Dermis microvascular lymphatic vessel endothelial cell (primary cell): Measurements from ENCODE around the gene JCHAIN. TPM values are rescaled to one million over a fixed set of nuclear protein-coding genes. Genes with fewer than 3 reads are reported as not detected.
"Not testable (repeated sequence)": the region's sequence is repeated elsewhere in the genome, so short reads cannot be mapped to it uniquely, and the experiment has no call there.

ENCODE experiments used
- DNase-seq, 2 donors: peaks; one replicate each; pipeline versions ENCODE4 v3.0.0 to v3.0.0-alpha.2; 2010; ENCODE audit warnings: low read depth in 2 of 2
- total RNA-seq: library from RNA; depleted of rRNA; stranded (reverse); fragments of >200 nt; gene quantifications from 2 replicates; pipeline ENCODE4 v1.2.1, GENCODE V29; 2014

JCHAIN gene
- total RNA-seq, 1 donor from 2014 or later = not detected

DNA sequence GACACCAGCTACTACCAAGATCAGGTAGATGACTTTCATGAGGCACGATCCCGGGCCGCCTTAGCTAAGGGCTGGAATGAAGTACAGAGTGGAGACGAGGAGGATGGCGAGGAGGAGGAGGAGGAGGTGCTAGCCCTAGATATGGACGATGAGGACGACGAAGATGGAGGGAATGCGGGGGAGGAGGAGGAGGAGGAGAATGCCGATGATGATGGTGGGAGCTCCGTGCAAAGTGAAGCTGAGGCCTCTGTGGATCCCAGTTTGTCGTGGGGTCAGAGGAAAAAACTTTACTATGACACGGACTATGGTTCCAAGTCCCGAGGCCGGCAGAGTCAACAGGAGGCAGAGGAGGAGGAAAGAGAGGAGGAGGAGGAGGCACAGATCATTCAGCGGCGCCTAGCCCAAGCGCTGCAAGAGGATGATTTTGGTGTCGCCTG lies 22.5 kb upstream of the JCHAIN start:
- no peak for DNase-seq

DNA sequence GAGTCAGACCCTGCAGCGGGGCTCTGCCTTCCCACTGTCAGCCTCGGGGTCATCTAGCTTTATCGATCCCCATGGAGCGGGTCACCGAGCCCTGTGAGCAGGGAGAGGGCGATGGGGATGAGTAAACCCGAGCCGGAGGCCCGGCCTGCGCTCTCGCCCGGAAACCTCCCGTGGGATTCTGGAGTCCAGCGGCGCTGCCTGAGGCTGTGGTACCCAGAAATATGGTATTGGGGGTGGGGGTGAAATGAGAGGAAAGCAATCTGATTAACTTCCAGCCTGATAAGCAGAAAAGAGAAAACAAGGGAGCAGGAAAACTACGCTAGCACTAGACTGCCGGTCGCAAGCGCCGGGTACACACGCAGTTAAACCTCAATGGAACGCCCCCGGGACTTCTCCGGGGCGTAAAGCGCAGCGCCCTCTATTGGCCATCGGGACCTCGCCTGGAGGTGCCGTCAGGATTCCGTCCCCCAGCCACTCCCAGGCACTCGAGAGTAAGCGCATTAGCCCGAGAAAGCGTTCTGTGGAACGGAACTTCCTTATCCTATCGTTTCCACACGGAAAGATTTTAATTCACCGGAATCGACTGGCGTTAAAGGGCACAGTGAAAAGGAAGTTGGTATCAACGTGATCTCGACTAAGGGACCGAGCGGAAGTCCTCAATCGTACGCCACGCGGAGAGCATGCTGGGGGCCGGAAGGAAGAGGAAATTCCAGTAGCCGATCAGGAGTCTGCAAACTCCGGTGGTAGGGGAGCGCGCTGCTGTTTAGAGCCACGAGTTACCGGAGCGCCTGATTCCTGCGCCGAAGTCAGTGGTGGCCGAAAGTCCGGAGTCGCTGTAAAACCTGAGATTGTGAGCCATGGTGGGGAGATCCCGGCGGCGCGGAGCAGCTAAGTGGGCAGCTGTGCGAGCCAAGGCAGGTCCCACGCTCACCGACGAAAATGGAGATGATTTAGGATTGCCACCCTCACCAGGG lies 21.8 kb upstream of the JCHAIN start, which contains the start of gene UTP3:
Gene UTP3, plus strand, starts transcription at position 712 of the 974 bp plus-strand sequence. Its CDS starts 146 bp downstream, at position 858.
- peak; percentile 96 to 98 for DNase-seq

DNA sequence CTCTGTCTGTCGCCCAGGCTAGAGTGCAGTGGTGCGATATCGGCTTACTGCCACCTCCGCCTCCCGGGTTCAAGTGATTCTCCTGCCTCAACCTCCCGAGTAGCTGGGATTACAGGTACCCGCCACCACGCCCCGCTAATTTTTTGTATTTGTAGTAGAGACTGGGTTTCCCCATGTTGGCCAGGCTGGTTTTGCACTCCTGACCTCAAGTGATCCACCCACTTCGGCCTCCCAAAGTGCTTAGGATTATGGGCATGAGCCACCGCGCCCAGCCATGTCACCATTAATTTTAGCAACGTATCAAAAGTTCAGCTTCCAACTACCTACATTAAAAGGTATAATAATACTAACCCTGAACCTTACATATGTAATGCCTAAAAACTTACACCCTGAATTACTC lies 21.1 kb upstream of the JCHAIN start:
- peak in 1 of 2 donors; percentile 0 for DNase-seq

DNA sequence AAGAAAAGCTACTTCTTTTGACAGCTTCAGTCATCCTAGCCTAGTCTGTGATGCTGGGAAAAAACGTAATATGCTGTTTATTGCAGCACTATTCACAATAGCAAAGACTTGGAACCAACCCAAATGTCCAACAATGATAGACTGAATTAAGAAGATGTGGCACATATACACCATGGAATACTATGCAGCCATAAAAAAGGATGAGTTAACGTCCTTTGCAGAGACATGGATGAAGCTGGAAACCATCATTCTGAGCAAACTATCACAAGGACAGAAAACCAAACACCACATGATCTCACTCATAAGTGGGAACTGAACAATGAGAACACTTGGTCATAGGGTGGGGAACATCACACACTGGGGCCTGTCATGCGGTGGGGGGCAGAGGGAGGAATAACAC lies 15.8 kb upstream of the JCHAIN start:
- not testable (repeated sequence) for DNase-seq

DNA sequence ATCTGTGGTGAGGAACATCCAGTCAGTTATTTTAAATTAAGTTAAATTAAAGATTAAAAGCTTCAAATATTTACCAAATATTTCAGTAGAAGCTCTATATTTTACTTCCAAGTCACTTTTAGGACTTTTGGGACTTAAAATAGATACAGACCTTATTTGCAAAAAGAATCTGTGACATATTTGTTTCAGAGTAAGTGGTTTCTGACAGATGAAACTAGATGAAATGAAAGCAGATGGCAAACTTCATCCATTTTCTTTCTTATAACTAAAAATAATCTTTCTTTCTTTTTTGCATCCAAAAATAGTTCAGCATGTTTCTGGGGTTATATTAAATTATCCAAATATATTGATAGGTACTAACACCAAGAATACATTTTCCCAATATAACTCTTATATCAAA lies 15.4 kb upstream of the JCHAIN start:
- DNase-seq = no peak

DNA sequence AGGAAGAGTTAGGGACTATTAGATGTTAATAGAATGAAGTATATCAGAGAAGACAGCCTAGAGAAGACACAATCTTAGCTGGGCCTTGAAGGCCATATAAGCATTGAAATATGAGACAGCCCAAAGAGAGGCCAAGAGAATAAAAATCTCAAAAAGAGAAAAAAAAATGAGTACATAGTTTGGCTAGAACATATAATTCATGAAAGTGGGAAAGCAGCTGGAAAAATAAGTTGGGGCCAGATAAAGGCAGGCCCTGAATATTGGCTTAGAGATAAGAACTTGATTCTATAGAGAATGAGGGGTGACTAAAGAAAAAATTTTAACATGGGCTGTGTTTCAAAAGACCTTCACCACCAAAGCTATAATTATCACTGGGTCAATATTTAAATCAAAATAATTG lies 14.6 kb upstream of the JCHAIN start:
- DNase-seq = no peak

DNA sequence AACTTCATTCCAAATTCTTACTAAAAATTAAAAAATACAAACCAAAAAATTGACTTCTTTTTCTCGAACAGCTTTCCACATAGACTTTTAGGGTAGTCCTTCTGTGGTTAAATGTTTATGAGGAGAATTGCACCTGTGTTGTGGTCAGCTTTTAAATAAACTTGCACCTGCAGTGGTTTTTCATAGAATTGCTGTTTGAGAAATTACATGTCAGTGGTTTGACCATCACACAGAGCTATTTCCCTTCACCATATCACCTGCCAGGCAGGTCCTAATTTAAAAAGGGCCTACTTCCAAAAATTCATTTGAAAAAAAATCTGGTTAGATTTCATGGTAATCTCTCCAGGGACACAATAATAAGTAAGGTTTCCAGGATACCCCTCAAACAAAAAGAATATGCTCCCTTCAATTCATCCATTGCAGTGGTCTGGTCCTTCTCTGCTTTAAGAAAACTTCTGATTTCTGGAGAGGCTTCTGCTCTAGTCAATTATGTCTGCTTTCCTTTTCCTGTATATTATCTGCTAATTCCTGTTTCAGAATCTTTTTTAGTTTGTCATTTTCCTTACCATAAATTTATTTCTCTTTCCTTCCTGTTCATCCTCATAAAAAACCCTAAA lies 12.2 kb upstream of the JCHAIN start:
- no peak for DNase-seq

DNA sequence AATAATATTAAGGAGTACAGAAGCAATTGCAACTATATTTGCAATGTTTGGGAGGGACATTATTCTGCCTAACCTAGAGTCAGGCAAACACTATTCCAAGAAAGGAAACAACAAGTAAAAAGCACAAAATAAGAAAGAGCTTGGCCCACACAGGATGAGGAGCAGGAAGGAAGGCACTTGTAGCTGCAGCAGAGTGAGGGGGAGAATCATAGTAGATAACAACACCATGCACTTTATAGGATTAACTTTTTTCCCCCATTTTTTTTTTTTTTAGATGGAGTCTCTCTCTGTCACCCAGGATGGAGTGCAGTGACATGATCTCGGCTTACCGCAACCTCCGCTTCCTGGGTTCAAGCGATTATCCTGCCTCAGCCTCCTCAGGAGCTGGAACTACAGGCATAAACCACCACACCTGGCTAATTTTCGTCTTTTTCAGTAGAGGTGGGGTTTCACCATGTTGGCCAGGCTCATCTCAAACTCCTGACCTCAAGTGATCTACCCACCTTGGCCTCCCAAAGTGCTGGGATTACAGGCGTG lies 10.3 kb upstream of the JCHAIN start:
- no peak for DNase-seq

DNA sequence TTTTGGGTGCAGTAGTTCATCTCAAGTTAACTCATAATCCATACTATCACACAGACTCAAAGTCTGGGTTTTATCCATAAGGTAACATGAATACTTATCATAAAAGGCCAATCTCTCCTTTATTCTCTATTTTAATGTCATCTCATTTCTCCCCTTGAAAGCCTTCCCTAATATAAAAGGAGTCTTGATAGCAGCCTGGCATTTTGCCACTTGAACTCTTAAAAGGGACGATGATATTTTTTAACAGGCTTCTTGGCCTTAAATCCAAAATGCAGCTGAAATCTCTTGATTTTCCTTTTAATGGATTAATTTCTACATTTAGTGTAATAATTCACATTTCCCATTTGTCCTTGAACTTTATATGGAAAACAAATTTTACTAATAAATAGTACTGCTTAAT lies 8.4 kb upstream of the JCHAIN start:
- no peak for DNase-seq

DNA sequence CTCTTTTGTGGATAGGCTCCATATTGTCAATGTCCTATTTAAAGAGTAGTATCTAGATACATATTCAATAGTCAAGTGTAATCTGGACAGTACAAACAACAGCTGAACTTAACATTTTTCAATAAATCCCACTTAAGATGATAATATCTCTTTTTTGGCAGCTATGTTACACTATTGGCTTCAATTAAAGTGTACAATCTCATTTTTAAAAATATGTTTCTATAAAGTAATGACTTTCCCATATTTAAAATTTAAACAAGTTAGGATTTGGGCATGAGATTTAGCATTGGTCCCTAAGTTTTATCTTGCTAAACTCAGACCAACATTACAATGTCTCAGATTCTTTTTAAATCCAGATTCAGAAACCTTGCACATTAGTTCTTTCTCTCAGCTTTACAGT lies 7.9 kb upstream of the JCHAIN start:
- DNase-seq = no peak

DNA sequence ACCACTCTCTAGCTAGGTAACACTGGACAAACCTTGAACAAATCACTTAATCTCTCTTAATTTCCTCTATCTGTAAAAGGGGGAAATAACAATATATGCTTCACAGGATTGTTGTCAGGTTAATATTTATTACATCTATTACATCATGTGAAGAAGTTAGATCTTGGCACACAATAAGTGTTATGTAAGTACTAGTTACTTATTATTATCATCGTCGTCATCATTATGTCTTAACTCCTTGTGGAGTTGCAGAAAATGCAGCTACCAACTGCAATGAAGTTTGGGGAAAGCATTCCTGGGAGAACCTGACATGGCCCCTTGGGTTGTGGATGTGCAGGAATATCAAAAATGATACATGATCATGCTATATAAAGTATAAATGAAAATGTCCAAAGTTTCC lies 4.8 kb upstream of the JCHAIN start:
- DNase-seq = no peak

DNA sequence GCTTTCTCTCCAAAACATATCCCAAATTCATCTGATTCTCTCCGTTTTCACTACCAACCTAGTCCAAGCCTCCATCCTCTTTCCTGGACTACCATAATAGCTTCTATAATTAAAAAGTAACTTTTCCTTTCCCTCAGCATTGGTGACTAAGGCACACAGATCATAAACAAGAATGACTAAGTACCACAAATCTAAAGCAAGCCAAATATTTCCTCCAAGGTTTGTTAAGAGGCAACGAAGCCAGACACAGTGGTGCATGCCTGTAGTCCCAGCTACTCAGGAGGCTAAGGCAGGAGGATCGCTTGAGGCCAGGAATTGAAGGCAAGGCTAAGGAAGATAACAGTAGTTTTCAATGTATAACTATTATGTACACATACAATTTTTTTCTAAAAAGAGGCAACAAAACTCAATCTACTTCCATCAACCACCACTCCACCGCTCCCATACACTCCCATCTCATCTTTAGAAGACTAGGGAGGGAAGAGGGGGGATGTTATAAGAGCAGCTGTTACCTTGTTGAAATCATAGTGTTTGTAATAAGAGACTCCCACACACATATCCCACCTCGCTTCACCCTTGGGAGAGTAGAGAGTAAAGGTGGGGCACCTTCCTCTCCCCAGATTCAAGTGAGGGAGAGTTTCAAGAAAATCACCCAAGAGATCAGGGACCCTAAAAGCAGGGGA lies 4.2 kb upstream of the JCHAIN start:
- DNase-seq = no peak

DNA sequence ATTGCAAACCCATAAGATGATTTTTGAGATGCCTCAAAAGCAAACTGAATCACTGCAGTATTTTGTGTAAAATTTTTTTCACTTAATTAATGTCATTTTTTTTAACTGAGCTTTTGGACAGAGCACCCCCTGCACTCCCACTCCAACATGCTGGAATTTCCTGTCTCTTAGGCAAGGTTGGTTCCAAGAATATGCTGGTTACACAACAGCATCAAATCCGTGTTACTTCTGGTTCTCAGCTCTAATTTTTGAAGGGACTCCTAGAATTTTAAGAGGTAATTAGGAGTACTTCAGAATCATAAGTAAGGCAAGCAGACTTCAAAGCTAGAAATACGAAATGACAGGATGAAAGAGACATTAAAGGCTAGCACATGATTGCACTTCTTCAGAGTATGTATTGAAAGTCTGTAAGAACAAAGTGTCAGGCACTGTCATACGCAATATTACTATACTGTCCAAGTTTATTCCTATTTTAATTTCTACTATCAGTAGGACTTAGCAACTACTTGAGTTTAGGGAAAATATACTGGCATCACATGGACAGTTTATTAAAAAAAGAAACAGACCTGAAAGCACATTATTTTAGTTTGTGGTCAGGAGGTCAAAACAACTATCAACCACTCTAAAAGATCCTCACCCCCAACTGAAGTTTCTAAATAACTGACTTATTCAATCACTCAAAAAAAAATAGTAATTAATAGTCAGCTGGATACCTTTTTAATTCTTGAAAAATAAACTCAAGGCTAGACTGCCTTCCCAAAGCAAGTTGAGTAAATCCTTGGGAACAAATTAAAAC lies 1.6 kb upstream of the JCHAIN start:
- no peak for DNase-seq

DNA sequence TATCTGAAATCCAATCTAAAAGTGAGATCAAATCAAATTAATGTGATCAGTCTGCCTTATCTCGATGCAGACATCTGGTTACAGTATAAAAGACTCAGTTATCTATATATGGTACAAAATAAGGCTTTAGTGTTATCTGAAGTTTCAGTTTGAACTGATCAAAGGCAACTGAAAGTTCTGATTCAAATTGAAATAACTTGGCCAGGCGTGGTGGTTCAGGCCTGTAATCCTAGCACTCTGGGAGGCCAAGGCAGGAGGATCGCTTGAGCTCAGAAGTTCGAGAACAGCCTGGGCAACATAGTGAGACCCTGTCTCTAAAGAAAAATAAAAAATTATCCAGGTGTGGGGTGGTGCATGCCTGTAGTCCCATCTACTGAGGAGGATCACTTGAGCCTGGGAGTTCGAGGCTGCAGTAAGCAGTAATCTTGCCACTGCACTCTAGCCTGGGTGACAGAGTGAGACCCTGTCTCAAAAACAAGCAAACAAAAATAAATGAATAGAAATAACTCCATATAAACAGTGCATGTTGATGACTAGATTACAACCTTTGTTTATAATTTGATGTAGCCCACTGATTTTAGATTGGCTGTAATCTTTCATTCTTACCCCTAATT lies 4.9 kb downstream of the JCHAIN start:
- not testable (repeated sequence) for DNase-seq

DNA sequence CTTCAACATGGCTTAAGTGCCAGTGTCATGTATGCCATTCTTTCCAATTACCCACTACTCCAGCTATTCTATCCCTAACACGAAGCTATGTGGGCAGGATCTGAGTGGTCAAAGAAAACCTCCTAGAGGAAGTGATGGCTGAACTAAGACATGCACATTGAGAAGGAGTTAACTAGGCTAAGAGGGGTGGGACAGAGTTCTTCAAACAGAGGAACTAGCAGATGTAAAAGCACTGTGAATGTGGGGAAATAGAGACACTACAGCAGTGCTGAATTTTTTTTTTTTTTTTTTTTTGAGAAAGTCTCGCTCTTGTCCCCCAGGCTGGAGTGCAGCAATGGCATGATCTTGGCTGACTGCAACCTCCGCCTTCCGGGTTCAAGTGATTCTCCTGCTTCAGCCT lies 6.2 kb downstream of the JCHAIN start:
- DNase-seq = no peak

DNA sequence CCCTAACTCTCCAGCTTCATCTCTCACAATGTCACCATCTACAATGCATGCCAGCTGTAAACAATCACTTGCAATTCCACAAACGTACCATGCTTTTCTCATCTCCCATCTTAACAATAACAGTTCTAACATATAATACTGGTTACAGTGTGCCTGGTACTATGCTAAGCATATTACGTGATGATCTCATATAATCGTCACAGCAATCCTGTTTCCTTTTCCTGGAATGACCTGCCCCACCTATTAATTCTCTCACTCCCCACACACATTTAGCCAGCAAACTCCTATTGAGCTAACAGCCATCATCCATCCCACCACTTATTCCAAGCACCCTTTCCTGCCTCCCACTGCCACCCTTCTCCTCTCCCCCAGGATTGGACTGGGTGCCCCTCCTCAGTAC lies 7.9 kb downstream of the JCHAIN start:
- DNase-seq = no peak

DNA sequence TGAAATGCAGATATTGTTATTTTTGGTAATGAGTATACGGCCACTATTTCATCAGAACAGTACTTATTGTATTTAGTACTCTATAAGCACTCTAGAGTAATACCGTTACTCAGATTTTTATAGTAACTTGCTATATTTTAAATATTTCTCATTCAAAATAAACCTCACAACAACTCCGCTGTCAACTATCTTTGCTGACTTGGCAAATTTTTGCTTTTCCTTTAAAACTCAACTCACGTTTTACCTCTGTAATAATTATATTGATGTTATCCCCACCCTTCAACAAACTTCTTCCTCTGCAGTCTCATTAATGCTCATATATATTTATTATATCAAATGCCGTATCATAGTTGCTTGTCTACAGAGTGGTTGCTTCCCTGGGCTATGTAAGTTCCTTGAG lies 9.0 kb downstream of the JCHAIN start:
- no peak for DNase-seq

DNA sequence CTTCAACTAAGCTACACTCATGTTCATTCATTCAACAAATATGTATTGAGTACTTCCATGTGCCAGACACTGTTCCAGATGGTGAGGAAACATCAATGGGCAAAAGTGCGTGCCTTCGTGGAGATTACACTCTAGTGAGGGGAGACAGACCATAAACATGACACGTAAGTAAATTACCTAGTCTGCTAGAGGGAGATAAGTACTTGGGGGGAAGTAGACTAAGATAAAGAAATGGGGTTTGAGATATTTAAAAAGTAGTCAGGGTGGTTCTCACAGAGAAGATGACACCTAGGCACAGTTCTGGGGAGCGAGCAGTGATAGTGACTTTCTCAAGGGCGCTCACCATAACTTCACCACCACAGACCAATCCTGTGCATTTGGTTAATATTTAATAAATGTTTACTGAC lies 11.7 kb downstream of the JCHAIN start:
- no peak for DNase-seq

DNA sequence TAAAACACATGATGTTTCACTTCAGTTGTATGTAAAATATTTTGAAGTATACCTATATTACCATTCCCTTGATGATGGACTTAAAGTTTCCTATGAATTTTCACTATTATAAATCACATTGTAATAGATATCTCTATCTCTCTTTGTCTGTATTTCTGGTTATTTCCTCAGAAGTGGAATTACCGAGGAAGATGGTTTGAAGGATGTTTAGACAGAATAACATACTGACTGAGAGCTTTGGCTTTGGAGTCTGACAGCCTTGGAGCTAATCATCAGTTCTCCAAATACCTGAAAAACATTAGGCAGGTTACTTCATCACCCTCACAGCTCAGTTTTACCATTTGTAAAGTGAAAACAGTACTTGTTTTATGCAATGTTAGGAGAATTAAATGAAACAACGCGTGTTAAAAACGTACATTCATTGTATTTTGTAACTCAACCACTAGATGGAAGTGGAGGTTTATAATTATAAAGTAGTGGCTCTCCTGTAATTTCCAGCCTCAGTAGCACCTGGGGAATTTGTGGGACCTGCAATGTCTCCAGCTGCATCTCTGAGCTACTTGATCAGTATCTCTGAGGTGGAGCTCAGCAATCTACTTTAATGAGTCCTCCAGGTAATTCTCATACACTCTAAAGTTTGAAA lies 14.3 kb downstream of the JCHAIN start:
- DNase-seq = peak; percentile 18 to 40

DNA sequence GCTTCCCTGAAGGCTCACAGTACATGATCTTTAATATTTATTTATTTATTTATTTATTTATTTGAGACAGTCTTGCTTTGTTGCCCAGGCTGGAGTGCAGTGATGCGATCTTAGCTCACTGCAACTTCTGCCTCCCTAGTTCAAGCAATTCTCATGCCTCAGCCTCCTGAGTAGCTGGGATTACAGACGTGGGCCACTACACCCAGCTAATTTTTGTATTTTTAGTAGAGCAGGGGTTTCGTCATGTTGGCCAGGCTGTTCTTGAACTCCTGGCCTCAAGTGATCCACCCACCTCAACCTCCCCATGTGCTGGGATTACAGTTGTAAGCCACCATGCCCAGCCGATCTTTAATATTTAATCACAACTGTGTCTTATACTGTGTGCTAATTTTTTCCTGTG lies 15.6 kb downstream of the JCHAIN start:
- DNase-seq = not testable (repeated sequence)
